ENCODE measurements around the gene GFER. TPM values are rescaled to one million over a fixed set of nuclear protein-coding genes. Genes with fewer than 3 reads are reported as not detected.

The GFER gene
- polyA plus RNA-seq, 3 donors = 8.1 to 22.7 (median 22.4) TPM

DNA sequence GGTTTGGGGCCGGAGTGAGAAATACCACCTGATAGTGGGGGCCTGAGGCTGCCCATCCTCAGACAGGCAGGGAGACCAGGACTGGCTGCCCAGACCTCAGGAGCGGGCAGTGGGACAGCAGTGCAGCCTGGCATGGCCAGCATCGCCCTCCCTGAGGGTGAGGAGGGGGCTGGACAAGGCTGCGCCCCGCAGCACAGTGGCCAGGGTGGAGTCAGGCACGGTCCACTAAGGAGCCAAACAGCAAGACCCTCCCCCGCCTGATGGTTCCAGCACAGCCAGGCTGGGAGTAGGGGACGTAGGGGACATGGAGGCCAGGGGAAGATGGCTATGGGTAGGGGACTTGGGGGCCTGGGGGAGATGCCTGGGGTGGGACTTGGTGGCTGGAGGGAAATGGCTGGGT lies 22.3 kb downstream of the GFER start:
- Mint-ChIP-seq H3K9me3 (peaks cover 0 to 2% (median 0%) of the 10 kb centered on the region in 7 donors), H3K4me1 (peaks cover 50% of the 10 kb centered on the region), H3K27me3 (ENCODE audit: low read depth in 3 of 3) (peaks cover 0 to 1% (median 0%) of the 10 kb centered on the region in 3 donors), H3K27ac (peak overlapping the region in 1 of 7 donors; percentile 75), H3K36me3 (peaks cover 14 to 22% of the 10 kb centered on the region in 2 donors), H3K4me3 (no peak overlapping the region)
- DNase-seq = no peak
- H3K4me1 ChIP-seq (ENCODE audit: control insufficient read depth in 1 of 2, insufficient read depth in 2 of 2, low read length in 2 of 2) = peaks cover 40 to 67% of the 10 kb centered on the region in 2 donors
- H3K9ac ChIP-seq (ENCODE audit: insufficient read depth, low read length, poor library complexity, severe bottlenecking) = no peak overlapping the region
- H3K4me2 ChIP-seq (replicated peaks; ENCODE audit: extremely low read depth, low read length, poor library complexity, severe bottlenecking) = no peak overlapping the region
- TF ChIP-seq, protein P1, sequence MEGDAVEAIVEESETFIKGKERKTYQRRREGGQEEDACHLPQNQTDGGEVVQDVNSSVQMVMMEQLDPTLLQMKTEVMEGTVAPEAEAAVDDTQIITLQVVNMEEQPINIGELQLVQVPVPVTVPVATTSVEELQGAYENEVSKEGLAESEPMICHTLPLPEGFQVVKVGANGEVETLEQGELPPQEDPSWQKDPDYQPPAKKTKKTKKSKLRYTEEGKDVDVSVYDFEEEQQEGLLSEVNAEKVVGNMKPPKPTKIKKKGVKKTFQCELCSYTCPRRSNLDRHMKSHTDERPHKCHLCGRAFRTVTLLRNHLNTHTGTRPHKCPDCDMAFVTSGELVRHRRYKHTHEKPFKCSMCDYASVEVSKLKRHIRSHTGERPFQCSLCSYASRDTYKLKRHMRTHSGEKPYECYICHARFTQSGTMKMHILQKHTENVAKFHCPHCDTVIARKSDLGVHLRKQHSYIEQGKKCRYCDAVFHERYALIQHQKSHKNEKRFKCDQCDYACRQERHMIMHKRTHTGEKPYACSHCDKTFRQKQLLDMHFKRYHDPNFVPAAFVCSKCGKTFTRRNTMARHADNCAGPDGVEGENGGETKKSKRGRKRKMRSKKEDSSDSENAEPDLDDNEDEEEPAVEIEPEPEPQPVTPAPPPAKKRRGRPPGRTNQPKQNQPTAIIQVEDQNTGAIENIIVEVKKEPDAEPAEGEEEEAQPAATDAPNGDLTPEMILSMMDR (IDR thresholded peaks at IDR 0.05) = no peak
- WGBS (ENCODE audit: insufficient coverage) = 93% methylated on average over 6 of the region's 8 CpGs
- intact Hi-C loops (cut with micrococcal nuclease) = loop anchor here (5.0 to 10.0 kb wide), 4 partner anchors 41 to 248 kb away; partner anchors contain the start of genes ECI1 (in 1 of the 2), NTHL1 (in 1 of the 2) and TSC2 (in 1 of the 2)
- H4K20me1 ChIP-seq (ENCODE audit: insufficient read depth, low read length) = peaks cover 67% of the 10 kb centered on the region
- peaks cover 60% of the 10 kb centered on the region for H3K79me2 ChIP-seq (ENCODE audit: insufficient read depth, low read length)
- H2AFZ ChIP-seq (ENCODE audit: insufficient read depth, low read depth, low read length, poor library complexity, severe bottlenecking) = no peak overlapping the region
- H3K27ac ChIP-seq (ENCODE audit: low read depth in 1 of 2, low read length in 2 of 2) = no peak overlapping the region
- no peaks in the 10 kb centered on the region for H3K9me3 ChIP-seq (replicated peaks in 1 of 2; ENCODE audit: control insufficient read depth in 1 of 2, insufficient read depth in 1 of 2, low read length in 2 of 2)
- no peaks in the 10 kb centered on the region for H3K27me3 ChIP-seq (ENCODE audit: control insufficient read depth in 2 of 2, insufficient read depth in 2 of 2, low read length in 2 of 2)
- H3K4me3 ChIP-seq (replicated peaks in 1 of 3; ENCODE audit: low read depth in 2 of 3, low read length in 3 of 3) = no peak overlapping the region
- peaks cover 22 to 23% of the 10 kb centered on the region in 2 donors for H3K36me3 ChIP-seq (replicated peaks in 1 of 2; ENCODE audit: control insufficient read depth in 1 of 2, insufficient read depth in 2 of 2, low read length in 2 of 2)

DNA sequence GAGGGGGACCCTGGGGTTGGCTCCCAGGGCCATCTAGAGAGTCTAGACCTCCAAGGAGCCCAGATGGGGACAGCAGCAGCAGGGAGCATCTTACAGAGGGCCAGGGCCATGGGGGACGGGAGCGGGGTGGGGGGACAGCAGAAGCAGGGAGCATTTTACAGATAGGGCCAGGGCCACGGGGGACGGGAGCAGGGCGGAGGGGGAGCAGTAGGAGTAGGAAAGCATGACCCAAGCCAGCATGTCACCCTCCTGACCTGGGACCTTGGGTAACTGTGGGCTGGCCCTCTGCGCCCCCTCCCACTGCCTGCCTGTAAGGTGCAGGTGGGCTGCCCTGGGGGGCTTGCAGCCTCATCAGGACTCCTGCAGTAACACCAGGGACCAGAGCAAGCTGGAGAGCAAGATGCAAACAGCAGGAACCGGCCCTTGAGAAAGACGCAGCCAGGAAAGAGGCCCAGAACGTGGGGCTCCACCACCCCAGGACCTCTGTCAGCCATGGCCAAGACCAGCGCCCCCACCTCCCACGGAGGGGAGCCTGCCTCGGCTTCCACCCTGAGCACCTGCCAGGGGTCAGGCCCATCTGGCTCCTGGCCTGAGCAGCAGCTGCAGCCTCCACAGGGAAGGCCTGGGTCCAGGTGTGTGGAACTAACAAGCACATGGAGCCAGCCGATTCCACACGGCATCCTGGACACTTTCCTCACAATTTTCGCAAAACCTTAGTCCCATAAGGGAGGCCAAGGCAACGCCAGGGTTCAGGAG lies 23.3 kb downstream of the GFER start:
- Histone ChIP-seq H3K4me3 (replicated peaks in 1 of 3; ENCODE audit: low read depth in 2 of 3, low read length in 3 of 3) (peak overlapping the region in 1 of 3 experiments; percentile 85), H3K4me2 (replicated peaks; ENCODE audit: extremely low read depth, low read length, poor library complexity, severe bottlenecking) (peak overlapping the region; percentile 94), H3K4me1 (ENCODE audit: control insufficient read depth in 1 of 2, insufficient read depth in 2 of 2, low read length in 2 of 2) (peaks cover 40 to 67% of the 10 kb centered on the region in 2 donors), H3K27me3 (ENCODE audit: control insufficient read depth in 2 of 2, insufficient read depth in 2 of 2, low read length in 2 of 2) (no peaks in the 10 kb centered on the region), H3K9ac (ENCODE audit: insufficient read depth, low read length, poor library complexity, severe bottlenecking) (peak overlapping the region; percentile 19), H3K79me2 (ENCODE audit: insufficient read depth, low read length) (peaks cover 60% of the 10 kb centered on the region), H3K36me3 (replicated peaks in 1 of 2; ENCODE audit: control insufficient read depth in 1 of 2, insufficient read depth in 2 of 2, low read length in 2 of 2) (peaks cover 12 to 13% of the 10 kb centered on the region in 2 donors), H2AFZ (ENCODE audit: insufficient read depth, low read depth, low read length, poor library complexity, severe bottlenecking) (no peak overlapping the region), H4K20me1 (ENCODE audit: insufficient read depth, low read length) (peaks cover 64% of the 10 kb centered on the region), H3K9me3 (replicated peaks in 1 of 2; ENCODE audit: control insufficient read depth in 1 of 2, insufficient read depth in 1 of 2, low read length in 2 of 2) (no peaks in the 10 kb centered on the region), H3K27ac (ENCODE audit: low read depth in 1 of 2, low read length in 2 of 2) (no peak overlapping the region)
- peaks cover 7 to 14% of the 10 kb centered on the region in 2 donors for H3K36me3 Mint-ChIP-seq
- H3K4me1 Mint-ChIP-seq = peaks cover 50% of the 10 kb centered on the region
- intact Hi-C loops (cut with micrococcal nuclease) = loop anchor here (5.0 to 10.0 kb wide), 4 partner anchors 40 to 248 kb away; partner anchors contain the start of genes ECI1 (in 1 of the 2), NTHL1 (in 1 of the 2) and TSC2 (in 1 of the 2)
- peak overlapping the region; percentile 81 to 83 for H3K4me3 Mint-ChIP-seq
- H3K9me3 Mint-ChIP-seq = peaks cover 0 to 2% (median 0%) of the 10 kb centered on the region in 7 donors
- peaks cover 0 to 1% (median 0%) of the 10 kb centered on the region in 3 donors for H3K27me3 Mint-ChIP-seq (ENCODE audit: low read depth in 3 of 3)
- WGBS (ENCODE audit: insufficient coverage) = 66% methylated on average over 13 of the region's 16 CpGs
- TF ChIP-seq, protein P1 (IDR thresholded peaks at IDR 0.05) = no peak
- peak overlapping the region in 2 of 7 donors; percentile 21 to 75 for H3K27ac Mint-ChIP-seq
- no peak for DNase-seq
